HG03280 (cell line): ENCODE results near the gene ERCC1.

Experiments used
- ATAC-seq: cut with Tn5 transposase; IDR thresholded peaks from one replicate; pipeline ENCODE4 v1.9.1; 2021; ENCODE audit warnings: mild to moderate bottlenecking, moderate library complexity; ENCODE audit not compliant: unreplicated experiment

ERCC1 gene

DNA sequence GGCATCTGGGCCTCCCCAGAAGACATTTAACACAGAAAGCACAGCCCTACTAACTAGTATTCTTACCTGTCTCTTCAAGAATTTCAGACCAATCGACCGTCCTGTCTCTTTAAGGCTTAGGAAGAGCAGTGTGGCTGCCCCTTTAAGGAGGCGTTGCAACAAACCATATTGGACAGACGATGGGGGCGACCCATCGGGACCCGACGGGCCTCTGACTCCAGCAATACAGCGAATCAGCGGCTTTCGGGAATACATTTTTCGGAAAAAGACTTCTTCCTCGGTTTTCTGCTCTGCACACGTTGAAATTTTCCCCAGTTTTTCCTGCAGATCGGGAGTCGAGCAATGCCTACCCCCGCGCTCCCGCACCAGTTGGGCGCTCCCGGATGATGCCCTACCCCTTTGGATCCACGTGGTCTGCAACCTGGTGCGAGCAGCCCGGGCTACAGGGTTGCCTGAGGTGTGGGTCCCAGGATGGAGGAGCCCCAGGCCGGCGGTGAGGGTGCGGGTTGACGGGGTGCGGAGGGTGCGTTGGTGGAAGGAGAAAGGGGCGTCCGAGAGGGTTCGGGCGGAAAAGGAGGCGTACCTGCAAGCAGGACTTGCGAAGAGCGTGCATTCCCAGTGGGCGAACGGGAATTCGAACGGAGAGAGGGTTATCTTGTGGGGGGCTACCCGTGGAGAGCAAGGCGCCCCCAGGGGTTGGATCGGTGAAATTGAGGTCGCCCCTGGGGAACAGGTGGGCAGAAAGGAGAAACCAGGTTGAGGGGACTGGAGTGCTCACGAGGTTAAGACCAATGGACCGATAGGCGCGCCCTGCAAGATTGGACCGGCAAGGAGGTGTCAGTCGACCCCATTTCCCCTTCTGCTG lies 17.3 kb downstream of the ERCC1 start, which contains the start of gene POLR1G:
POLR1G (plus strand) TSS at position 419 of the 865 bp plus-strand sequence; CDS start at position 472, 53 bp downstream.
- ATAC-seq = peak; percentile 61

DNA sequence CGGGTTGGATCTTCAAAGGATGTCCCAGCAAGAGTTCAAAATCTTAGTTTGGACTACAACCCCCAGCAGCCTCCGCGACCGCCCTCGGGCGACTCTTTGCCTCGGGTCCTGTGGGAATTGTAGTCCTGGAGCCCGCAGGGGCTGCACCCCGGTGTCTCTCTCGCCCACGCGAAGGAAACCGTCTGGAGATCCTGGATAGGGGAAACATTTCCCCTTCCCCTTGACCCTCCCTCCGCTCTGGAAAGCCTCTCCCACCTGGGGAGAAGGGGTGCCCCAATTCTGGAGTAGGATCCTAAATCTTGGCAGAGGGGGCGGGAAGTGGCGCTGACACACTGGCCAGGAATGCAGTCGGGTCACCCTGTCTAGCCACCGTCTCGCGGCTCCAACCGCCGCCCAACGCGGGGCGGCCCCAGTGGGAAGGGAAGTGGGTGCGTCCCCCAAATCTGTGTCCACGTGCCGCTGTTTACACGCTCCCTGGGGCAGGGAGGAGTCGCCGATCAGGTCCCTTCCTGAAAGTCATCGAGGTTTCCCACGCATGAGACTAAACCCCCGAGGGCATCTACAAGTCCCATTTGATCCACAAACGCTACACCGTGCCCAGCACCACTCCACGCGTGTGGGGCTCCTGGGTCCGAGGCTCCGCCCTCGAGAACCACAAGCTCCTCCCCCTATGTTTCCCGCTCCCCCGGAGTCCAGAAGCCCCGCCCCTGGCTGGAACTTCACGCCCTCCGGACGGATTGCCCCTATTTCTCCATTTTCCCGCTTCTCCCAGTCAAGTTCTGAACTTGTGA lies 18.1 kb downstream of the ERCC1 start:
- ATAC-seq = peak; percentile 54

DNA sequence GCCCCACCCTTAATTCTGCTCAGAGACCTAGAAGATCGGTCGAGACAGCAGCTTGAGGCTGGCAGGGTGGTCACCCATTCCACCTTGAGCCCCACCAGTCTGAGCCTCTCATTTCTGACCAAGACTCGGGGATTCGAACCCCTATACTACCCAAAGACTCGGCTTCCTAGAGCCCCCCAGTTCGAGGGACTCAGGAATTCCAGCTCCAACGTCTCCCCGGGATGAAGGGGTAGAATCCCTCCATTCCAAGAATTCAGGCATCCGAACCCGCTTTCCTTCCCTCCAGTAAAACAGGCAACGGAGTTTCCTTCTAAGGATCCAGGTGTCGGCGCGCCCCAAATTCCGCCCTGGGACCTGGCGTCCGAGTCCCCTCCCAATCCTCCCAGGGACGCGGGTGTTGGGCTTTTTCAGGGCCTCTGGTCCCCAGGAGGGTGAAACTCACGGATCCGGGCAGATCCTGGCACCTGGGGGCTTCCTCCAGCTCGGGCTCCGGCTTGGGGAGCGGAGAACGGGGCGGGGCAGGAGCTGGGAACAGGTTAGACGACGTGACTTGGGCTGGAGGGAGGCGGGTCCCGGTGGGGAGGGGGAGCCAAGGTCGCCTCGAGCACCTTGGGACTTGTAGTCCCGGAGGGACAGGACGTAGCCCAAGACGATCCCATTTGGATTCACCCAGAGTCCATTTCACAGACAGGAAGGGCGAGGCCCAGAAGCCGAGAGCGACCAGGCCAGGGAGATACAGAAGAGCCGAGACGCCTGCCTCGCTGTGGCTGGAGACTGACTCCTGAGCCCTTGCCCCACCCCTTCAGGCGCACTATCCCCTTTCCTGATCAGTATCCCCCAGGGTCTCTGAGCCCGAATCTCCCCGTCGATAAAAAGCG lies 18.9 kb downstream of the ERCC1 start, which contains the start of gene PPP1R13L:
PPP1R13L (minus strand) TSS at position 513 of the 878 bp plus-strand sequence. CDS start 6,751 bp downstream, outside the sequence.
- ATAC-seq = peak; percentile 27

DNA sequence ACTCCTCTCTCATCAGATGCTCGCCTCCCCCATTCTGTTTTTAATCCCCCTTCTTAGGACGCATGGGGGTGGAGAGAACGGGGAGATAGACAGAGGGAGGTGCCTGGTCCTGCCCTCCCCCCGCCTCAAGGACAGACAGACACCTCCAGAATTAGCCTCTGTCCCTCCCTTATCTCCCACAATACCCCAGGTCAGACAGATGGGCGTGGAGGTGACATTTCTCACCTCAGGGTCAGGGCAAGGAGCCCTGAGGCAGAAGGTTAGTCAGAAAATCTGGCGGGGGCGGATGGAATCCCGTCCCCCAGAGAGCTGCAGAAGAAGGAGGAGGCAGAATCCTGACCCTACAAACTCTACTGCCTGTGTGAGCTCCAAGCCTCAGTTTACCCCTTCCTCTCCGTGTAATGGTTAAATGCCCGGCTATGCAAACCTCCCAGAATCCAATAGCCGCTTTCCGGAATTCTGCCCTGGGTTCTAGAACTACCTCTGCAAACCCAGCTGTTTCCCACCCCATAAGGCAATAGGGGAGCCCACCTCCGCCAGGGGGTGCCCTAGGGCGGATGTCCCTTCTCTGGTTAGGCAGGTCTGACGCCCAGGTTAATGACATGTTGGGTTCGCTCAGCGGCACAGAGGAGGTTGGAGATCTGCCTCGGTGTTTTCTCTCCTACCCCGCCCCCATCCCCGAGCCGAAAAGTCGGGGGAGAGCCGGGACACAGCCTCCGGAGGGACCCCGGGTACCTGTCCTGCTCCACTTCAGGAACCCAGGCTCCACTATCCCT lies 19.7 kb downstream of the ERCC1 start:
- ATAC-seq = no peak

DNA sequence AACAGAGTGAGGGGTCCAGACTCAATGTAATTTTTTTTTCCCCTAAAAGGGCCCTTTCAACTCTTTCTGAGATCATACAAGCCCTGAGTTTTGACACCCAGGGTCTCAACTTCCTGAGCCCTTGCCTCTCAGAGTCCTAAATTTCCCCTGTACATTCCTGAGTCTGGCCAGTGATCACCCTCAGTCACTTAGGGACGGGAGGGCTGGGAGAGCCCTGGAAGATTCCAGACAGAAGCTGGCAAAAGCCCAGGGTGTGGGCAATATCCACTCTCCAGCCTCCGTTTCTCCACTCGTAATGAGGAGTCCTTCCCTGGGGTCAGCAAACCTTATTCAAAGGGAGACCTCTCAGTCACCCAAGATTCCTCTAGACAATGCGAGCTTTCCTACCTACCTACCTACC lies 20.4 kb downstream of the ERCC1 start:
- no peak for ATAC-seq

DNA sequence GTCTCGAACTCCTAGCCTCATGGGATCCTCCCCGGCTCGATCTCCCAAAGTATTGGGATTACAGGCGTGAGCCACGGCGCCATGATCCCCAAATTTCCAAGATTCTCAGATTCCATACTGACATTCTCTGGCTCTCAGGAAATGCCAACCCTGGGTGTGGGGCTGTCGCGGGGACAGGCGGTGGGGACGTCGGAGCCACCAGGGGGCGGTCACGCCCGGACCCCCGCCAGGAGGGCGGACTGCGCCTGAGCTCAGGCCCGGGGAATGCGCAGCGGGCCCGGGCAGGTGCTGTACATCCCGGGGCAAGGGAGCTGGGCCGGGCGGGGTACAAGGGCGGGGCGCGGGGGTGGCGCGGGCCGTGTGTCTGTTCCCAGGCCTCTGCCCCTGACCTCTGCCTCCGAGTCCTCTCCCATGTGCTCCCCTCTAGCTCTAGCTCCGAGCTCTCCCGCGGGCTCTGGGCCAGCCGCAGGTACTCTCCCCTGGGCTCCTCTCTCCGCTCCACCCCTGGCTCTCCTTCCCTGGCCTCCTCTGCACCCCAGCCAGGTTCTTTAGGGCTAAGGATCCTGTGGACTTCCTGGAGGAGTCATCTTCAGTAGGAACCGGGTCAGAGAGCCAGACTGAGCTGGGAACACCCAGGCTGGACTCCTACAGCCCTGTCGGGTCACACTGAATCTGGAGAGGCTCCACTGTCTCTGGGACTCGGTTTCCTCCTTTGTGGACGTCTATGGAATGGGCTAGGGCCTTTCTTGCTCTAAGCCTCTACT lies 21.2 kb downstream of the ERCC1 start:
- ATAC-seq = no peak

DNA sequence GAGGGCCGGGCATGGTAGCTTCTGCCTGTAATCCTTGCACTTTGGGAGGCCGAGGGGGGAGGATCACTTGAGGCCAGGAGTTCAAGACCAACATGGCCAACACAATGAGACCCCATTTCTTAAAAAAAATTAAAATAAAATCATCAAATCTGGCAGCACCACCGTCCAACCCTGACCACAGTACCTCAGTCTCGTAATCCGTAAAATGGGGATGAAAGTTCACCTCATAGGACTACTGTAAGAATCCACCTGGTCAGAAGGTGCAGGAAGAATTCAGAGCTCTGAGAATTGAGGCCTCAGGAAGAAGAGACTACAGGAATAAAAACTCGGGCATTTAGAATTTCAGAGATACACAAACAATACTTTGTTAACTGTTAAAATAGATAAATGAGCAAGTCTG lies 21.9 kb downstream of the ERCC1 start:
- no peak for ATAC-seq

DNA sequence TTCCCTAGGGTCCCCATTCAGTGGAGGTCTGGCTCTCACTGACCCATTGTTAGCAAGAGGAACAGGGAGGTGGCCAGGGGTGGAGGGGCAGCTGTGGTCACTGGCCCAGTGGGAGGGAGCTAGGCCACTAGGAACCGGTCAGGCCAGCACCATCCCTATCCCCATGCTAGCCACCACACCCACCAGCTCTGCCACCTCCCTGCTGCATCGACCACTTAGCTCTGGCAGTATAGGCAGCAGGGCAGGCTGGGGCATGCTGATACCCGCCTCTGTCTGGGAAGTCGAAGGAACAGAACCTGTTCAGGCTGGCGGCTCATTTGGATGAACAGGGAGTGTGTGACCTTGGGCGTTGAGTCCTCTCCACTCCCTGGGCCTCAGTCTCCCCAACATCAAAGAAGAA lies 23.5 kb downstream of the ERCC1 start:
- no peak for ATAC-seq

DNA sequence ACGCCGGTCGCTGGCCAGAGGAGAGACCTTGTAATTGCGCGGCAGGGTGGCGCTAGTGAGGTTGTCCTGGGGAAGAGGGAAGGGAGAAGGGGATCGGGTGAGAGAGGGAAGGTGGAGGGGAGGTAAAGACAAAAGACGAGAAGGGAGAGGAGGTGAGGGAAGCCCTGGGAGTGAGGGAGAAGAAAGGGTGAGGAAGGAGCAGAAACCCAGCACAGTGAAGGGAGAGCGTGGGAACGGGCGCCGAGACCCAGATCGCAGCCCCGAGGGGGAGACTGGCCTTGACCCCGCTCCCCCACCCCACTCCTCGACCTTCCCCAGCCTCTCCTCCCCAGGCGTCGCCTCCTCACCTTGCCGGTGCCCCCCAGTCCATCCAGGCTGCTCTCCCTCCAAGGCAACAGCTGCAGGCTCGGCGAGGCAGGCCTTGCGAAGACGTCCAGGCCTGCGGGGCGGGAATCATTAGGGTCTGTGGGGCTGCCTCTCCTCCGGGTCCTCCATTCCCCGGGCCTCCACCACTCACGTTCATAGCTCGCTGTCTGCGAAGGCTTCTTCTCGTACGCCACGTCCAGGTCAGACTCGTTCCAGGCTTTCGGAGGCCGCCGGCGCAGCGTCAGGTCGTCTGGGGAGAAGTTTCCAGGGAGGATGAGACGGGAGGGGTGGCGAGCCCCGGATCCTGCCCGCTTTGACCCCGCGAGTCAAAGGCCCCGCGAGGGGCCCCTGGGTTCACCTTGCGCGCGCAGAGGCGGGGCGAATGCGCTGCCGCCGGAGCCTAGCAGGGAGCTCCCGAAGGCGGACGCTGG lies 27.7 kb downstream of the ERCC1 start:
- no peak for ATAC-seq

DNA sequence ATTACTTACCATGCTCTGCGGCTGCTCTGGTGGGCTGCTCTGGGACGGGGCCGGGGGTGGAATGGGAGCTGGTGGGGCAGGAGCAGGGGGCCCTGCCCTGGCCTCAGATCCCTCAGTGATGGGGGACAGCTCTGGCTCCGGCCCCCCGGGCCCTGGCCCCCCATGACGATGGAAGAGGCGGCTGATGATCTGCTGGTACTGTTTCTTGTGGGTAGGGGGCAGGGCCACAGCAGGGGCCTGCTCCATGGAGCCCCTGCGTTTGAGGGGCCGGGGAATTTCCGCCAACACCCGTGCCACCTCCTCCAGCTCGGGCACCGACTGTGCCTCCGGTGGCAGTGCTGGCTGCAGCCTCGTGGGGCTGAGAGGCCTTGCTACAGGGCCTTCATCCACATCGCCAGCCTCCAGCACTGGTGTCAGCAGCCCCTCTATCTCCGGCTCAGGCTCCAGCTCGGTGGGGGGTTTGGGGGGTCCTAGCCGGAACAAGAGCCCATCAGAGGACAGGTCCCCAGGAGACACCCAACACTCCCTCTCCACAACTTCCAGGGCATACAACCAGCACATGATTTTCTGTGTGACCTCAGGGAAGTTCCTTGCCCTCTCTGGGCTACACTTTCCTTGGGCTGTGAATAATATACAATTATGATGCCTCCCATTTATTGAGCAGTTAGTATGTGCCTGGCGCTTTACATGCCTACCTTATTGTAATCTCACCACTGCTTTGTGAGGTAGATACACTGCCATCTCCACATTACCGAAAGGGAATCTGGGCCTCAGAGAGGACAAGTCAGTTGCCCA lies 31.6 kb downstream of the ERCC1 start:
- no peak for ATAC-seq

DNA sequence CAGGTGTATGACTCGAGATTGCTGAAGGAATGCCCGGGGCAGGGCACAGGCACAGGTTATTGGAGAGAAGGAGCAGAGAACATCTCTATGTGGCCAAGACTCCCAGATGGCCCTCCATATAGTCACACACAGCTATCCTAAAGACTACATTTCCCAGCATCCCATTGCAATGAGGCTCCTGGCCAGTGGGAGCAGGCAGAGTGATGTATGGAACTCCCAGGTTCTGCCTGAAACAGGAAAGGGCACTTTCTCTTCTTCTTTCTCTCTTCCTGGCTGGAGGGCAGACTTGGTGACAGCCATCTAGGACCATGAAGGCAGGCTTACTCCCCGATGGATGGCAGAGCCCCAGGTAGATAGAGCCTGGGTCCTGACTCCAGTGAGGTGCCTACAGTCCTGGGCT lies 32.4 kb downstream of the ERCC1 start:
- no peak for ATAC-seq

DNA sequence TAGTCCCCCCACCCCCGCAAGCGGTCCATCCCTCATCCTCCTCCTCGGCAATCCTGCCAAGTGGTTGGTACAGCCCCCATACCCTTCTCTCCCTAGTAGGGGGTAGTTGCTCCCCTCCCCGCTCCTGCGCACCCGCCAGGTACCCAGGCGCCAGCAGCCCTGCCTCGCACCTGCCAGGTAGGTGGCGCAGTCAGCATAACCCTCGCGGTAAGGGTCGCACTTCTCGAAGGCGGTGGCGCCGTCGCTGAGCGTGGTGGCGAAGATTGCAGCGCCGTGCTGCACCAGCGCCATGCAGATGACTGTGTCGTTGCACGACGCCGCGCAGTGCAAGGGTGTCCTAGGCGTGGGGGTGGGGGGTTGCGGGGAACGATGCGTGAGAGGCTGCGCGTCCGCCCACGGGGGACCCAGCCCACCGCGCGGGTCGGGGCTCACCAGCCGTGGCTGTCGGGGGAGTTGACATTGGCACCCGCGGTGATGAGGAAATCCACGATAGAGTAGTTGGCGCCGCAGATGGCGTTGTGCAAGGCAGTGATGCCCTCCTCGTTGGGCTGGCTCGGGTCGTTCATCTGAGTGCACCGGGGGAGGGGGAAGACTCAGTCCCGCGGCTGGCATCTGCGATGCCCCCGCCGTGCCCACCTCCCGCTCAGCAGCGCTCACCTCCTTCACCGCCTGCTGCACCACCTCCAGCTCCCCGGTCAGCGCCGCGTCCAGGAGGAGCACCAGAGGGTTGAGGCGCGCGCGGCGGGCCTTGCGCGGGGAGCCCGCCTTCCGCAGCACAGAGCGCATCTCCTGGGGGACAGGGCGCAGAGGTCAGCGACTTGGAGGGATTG lies 38.1 kb downstream of the ERCC1 start:
- ATAC-seq = no peak

DNA sequence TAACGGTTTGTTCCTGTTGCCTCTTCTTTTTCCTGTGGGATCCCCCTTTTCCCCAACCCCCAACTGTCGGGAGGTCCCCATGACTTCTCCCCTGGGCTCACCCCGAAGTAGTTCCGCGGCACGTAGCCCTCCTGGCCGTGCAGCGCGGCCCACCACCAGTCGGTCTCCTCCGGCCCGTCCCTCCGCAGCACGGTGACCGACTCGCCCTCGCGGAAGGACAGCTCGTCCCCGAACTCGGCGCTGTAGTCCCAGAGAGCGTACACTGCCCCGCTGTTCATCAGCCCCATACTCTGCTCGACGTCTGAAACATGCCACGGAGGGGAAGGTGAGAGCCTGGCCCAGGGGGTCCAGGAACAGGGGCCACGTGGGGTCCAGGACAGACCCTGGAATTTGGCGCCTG lies 41.3 kb downstream of the ERCC1 start:
- ATAC-seq = no peak

DNA sequence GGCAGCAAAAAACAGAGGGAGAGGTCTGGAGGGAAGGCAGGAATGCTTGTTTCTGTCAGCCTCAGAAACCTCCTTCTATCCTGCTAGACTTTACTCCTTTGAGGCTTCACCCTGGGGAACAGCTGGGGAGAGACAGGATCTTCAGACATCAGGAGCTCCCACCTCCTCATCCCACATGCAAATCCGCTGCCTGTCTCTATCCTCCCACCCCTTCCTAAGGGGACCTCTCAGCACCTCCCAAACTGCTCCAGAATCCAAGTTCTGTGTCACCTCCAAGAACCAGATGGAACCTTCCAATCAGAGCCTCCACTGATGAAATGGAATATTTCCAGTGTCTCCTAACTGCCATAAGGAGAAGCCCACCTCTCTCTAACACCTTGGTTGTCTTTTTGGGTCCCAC lies 43.6 kb downstream of the ERCC1 start:
- ATAC-seq = no peak

DNA sequence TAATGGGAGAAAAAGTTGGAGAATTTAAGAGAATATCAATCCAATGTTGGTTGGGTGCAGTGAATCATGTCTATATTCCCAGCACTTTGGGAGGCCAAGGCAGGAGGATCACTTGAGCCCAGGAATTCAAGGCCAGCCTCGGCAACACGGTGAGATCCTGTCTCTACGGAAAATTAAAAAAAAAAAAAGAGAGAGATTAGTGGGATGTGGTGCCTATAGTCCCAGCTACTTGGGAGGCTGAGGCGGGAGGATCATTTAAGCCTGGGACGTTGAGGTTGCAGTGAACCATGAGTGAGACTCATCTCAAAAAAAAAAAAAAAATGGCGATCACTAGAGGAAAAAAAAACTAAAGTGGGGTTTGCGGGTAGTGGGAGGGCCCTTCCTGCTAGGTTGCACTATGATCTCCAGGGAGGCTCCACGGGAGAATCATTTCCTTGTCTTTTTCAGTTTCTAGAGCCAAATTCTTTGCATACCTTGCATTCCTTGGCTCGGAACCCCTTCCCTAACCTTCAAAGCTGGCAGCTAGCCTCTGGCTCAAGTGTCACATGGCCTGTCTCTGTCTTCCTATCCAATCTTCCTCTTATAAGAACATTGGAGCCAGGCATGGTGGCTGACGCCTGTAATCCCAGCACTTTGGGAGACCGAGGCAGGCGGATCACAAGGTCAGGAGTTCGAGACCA lies 47.5 kb downstream of the ERCC1 start:
- ATAC-seq = no peak
